GM13976 (cell line): ENCODE data around the gene CTIF.

ENCODE experiments used
- DNase-seq: peaks from one replicate; pipeline ENCODE4 v3.0.0; 2012; ENCODE audit warnings: low spot score
- in situ Hi-C: fragments of 300-500 bp; cut with MboI; formaldehyde crosslinking; loops from one replicate; pipeline ENCODE4 v1.12.0; 2022; ENCODE audit warnings: low sequenced_read_pairs, mixed read lengths, inconsistent platforms; ENCODE audit not compliant: unreplicated experiment
- TF ChIP-seq, protein P1 (sequence below): IDR thresholded peaks from 2 replicates; pipeline ENCODE4 v1.5.1; 2012; ENCODE audit warnings: borderline replicate concordance, mild to moderate bottlenecking; ENCODE audit not compliant: insufficient read depth; ENCODE audit errors: extremely low read depth, missing control alignments, control extremely low read depth

Gene CTIF

DNA sequence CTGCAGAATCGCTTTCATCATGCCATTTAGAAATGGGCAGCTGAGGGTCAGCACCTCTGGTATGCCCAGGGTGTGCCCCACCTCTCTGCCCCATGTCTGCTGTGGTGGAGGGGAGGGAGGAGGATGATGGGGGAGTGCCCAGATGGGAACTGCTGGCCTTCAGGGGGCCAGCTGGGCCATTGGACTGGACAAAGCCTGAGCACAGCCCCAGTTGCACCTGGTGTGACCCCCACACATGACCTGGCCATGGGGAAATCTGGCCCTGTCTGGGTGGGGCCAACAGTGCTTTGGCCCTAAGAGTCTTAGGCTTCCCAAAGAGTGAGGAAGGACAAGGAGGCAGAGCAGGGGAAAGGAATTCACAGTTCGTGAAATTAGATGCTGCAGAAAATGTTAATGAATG lies 44.1 kb downstream of the CTIF start:
- no peak for DNase-seq
- in situ Hi-C loops = no loop called here
- TF ChIP-seq, protein P1, sequence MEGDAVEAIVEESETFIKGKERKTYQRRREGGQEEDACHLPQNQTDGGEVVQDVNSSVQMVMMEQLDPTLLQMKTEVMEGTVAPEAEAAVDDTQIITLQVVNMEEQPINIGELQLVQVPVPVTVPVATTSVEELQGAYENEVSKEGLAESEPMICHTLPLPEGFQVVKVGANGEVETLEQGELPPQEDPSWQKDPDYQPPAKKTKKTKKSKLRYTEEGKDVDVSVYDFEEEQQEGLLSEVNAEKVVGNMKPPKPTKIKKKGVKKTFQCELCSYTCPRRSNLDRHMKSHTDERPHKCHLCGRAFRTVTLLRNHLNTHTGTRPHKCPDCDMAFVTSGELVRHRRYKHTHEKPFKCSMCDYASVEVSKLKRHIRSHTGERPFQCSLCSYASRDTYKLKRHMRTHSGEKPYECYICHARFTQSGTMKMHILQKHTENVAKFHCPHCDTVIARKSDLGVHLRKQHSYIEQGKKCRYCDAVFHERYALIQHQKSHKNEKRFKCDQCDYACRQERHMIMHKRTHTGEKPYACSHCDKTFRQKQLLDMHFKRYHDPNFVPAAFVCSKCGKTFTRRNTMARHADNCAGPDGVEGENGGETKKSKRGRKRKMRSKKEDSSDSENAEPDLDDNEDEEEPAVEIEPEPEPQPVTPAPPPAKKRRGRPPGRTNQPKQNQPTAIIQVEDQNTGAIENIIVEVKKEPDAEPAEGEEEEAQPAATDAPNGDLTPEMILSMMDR = no peak

DNA sequence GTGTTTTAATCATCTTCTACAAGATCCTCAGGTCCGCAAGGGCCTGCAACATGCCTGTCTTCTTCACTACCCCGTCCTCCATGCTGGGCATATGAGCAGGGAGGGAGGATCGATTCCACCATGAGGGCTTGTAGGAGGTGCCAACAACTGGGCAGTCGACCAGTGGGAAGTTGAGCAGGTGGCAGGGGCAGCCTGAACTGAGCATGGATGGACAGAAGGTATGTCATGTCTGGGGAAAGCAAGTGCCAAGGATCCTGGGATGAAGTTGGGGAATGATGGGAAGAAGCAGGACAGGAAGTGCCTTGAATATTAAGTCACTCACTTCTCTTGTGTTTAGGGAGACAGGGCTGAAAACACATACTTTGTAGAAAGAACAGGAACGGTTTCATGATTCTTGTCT lies 44.7 kb downstream of the CTIF start:
- DNase-seq = no peak
- in situ Hi-C loops = no loop called here
- TF ChIP-seq, protein P1 = no peak

DNA sequence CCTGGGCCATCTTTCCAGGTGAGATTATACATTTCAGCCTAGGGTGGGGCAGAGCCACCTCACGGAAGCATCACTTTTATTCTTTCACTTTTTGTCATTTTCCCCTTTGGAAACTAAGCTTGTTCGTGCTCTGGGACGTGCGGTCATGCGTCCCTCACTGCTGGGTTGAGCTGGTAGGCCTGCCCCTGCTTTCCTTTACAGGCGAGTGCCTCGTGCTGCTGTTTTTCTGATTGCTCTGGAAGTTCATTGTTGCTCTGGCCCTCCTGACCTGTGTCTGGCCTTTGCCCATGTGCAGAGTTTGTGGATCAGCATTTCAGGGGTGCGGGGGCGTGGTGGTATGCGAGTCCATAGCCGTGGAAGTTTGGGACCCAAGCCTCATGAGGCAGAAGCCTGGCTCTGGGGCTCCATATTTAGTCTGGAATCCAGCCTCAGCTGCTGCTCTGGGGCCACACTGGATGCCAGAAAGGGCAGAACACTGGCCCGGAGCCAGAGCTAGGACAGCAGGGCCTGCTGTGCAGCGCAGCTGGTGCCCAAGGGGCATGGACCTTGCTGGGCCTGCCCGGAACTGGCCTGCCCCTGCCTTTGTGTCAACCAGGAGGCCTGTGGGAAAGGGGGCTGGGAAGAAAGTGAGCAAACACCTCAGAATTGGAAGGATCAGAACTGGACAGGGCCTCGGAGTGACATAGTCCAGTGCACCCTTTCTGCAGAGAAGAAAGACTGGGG lies 51.1 kb downstream of the CTIF start:
- DNase-seq = no peak
- in situ Hi-C loops = no loop called here
- TF ChIP-seq, protein P1 = no peak

DNA sequence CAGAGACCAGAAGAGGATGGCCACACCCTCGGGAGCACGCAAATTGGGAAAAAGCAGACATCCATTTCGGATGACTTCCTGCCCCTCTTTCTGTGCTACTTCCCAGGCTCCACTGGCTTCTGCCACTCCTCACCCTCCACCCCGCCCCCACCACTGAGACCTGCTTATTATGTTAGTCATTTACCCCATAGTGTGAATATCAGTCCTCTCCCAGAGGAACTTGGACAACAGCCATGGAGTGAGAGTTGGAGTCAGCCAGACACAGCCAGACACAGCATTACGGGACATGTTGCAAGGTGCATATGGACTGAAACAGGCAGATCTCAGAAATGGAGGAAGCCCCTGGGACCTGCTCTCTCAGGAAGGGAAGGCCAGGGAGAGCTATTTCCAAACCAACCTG lies 51.8 kb downstream of the CTIF start:
- TF ChIP-seq, protein P1 = no peak
- no peak for DNase-seq
- in situ Hi-C loops = no loop called here

DNA sequence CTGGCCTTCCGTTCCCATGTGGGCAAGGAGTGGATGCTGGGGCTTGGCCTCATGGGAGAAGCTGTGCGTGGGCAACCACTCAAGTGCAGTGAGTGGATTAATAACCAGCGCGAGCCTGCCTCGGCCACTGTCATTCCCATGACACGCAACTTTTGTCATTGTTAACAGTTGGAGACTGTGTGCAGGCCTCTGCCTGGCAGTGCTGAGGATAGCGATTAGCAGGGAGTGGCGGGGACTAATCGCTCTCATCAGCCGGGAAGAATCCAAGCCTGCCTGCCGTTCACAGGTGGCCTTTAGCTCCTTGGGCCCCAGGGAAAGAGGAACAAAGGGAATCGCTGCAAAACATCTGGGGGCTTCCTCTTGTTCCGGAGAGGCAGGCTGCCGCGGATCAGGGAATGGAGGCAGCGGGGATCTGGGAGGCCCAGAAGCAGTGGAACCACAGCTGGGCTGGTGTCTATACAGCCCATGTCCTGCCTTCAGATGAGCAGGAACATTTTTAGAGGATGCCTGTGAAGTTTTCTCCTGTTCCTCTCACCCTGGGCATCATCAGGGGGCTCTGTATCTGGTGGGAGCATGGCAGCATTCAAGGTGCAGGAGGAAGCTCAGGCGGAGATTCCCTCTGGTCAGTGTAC lies 53.8 kb downstream of the CTIF start:
- TF ChIP-seq, protein P1 = no peak
- in situ Hi-C loops = no loop called here
- DNase-seq = no peak

DNA sequence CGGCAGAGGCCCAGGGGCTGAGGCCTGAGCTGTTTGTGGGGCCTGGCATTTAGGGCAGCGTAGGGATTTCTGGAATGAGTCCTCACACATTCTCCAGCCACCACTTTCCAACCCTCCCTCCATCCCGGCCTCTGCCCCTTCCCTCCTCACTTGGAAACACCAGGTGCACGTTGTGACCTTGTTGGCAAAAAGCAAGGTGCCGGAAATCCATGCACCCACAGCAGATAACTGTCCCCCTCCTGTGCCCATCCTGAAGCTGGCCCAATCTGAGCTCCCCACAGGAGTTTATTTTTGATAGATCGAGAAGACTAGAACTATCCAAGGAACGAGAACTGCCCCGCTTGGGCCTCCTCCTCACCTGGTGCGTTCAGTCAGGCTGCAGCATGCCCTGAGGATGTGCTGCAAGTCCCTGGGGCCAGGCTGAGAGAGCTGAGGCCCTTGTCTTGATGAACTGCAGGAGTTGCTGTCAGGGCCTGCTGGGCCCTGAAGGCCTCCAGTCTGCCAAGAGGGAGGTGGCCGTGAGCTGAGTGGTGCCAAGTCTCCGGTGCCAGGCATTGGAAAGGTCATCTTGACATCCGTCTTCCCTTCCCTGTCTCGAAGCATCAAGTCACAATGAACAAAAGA lies 55.8 kb downstream of the CTIF start:
- no peak for DNase-seq
- in situ Hi-C loops = no loop called here
- TF ChIP-seq, protein P1 = no peak
